ENCODE results near the gene CERS5.

- TF ChIP-seq CTCF (IDR thresholded peaks at IDR 0.05) (no peak), POLR2A (IDR thresholded peaks at IDR 0.05) (no peak)
Observed at GRCh38 chr12:50157259-50157658, 9.9 kb downstream of the CERS5 start.

All from esophagus squamous epithelium (tissue), 4 donors.